Femur (tissue), 1 donor: ENCODE data around the gene TEX14.
A peak's percentile ranks its signal among the peaks of the same experiment; 100 is the strongest.

Experiments
- DNase-seq: peaks from one replicate; pipeline ENCODE4 v3.0.0-alpha.2; 2017

TEX14 gene

GRCh38 chr17:58641887-58642311, 49.9 kb downstream of the TEX14 start:
- no peak for DNase-seq

- DNase-seq = no peak
These were observed 51.6 kb downstream of the TEX14 start for GRCh38 chr17:58640202-58640601.

- no peak for DNase-seq
These were observed 52.2 kb downstream of the TEX14 start for GRCh38 chr17:58639681-58640080.

DNA sequence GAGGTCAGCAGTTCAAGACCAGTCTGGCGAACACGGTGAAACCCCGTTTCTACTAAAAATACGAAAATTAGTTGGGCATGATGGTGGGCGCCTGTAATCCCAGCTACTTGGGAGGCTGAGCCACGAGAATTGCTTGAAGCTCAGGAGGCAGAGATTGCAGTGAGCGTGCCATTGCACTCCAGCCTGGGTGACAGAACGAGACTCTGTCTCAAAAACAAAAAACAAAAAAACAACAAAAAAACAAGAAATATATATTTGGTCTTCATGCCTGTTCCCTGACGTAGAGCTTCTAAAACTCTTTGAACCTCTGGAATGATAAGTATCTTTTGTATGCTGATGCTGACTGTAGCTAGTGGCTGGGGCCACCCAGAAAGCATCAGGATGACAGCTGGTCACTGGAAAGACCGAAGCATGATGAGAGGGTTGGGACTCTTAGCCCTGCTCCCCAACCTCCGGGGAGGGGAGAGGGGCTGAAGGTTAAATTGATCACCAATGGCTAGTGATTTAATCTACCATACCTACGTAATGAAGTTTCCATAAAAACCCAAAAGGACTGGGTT, 54.8 kb downstream of the TEX14 start:
- no peak for DNase-seq

DNA sequence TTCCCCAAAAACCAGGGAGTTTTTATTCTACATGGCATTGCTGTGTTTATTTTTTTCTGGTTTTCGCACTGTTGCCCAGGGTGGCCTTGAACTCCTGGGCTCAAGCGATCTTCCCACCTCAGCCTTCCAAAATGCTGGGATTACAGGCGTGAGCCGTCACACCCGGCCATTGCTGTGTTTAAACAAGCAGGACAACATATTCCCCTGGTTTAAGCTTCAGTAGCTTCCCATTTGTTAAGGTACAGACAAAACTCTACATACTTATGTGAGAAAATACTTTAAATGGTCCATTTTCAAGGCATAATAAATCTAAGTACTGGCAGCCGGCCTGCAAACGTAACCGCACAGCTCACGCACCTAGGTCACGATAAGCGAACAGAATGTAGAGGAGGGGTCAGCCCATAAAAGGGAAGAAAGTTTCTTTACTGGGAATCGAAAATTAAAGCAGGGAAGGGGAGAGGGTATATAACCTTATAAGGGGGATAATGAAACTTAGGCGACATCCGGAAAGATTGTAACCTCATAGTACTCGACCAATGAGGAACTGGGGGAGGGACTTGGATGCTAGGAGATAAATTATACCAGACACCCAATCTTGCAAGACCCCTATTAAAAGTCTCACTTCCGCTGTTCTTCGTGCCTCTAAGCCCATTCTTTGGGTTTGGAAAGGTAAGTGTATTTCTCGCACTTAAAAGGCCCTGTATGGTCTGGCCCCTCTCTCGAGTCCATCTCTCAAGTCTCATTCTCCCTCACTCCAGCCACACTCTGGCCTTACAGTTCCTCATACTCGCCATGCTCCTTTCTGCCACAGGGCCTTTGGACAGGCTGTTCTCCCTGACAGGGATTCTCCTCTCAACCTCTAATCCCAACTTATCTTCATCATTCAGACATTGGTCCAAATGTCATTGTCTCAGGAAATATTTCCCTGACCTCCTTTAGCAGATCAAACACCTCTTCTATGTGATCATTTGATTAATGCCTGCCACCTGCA, 59.2 kb downstream of the TEX14 start:
- DNase-seq = no peak

DNA sequence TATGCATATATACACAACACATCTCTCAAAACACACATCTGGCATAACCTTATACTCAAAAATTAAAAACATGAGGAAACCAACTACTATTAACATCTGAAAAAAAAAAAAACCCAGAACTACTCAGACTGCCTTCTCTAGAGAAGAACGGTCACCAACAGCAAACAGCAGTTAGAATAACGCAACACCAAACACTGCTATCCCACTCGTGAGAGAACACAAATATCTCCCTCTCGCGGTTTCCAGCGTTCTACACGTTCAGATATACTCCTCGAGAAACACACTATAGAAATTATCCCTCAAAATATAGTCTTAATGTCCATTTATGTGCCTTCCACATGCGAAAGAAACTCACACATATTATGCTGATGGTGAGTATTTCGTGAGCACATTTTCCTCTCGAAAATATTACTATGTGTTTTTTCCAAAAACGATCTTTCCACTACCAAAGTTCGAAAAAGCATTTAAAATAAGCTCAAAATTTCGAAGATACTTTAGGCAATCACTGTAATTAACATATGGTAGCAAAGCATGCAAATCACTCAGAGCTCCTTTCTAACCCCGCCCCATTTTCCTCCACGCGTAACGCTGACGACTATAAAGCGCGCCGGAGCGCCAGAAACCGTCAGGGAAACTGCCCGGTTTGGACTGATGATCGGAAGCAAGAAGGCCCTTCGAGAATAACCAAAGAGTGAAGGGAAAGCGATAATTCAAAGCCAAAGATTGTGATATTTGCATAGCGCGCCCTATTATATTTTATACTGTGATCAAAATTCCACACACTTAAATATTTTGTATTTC, 60.1 kb downstream of the TEX14 start:
- DNase-seq = peak; percentile 98

GRCh38 chr17:58630883-58631522, 60.8 kb downstream of the TEX14 start:
- peak; percentile 71 for DNase-seq

DNA sequence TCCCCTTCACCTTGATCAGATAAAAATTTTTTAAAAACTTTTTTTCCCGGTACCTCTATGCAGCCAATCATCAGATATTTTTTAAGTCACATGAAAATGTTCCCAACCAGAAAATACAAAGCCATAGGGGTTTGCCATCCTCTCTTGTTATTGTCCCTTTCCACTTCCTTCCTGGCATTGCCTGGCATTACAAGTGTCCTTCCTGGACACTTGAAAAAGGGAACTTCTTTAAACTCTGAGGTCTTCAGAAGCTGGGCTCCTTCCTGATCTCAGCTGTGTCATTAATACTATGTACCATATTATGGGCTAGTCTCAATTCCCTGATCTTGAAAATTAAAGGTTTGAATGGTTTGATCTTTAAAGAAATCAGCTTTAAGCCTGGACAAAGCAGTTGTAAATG, 64.9 kb downstream of the TEX14 start:
- DNase-seq = no peak

DNA sequence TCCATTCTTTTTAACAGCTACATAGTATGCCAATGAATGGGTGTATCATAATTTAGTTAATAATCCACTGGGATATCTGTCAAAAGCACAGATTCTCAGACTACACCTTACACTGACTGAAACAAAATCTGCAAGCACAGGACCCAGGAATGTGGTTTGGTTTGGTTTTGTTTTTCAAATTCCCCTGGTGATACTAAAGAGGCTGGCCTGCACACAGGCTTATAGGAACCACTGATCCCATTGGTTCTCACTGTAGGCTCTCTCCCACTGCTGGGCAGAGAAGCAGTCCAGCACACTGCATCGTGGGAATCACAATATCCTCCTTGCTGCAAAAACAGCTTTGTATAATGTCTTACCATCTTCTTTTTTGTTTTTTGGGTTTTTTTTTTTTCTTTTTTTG, 67.1 kb downstream of the TEX14 start:
- no peak for DNase-seq

- DNase-seq = no peak
These were observed 70.7 kb downstream of the TEX14 start for GRCh38 chr17:58621174-58621573.

GRCh38 chr17:58618336-58618735, 73.5 kb downstream of the TEX14 start:
- DNase-seq = no peak

- no peak for DNase-seq
These were observed 74.3 kb downstream of the TEX14 start for GRCh38 chr17:58617563-58617962.

- DNase-seq = no peak
These were observed 75.8 kb downstream of the TEX14 start for GRCh38 chr17:58615768-58616659.

DNA sequence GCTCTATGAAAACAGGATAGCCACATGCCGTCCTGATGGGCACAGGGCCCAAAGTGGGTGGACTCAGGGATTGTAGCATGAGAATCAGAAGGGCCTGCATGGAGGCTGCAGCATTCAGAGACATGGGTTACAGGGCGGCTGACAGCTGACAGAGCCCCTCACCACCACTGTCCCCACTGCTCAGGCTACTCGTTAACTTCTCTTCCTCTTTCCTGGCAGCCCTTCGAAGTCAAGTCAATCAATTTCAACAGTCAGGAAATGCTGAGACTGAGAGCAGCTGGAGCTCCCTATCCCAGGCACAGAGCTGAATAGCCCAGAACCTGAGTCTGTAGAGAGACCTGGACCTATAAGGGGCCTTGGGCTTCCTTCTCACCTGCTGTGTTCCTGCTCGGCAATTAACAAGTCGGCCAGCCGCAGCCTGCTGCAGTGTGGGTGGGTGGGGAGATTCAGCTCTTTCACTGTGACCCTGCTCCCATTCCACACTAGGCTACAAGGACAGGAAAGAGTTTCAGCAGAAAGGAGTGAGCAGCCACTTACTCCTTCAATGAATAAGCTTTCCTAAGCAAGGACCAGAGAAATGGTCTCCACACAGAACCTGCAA, 76.9 kb downstream of the TEX14 start:
- DNase-seq = no peak

DNA sequence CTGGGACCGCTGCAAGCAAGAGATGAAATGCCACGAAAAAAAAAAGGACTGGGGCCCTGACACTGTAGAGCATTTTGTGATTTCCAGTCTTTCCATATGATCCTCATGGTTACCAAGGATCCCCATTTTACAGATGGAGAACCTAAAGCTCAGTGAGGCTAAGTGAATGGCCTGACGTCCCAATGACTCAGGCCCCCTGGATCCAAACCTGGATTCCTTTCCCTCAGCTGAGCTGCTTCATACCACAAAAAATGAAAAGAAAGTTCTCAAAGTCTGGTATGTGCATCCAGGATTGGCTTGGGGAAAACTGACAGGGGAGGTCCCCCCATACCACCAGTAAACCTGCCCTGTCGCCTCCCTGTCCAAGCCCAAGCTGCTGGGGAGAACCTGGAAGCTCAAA, 80.5 kb downstream of the TEX14 start:
- DNase-seq = no peak

- no peak for DNase-seq
These were observed 84.9 kb downstream of the TEX14 start for GRCh38 chr17:58606934-58607333.

GRCh38 chr17:58605986-58606385, 85.9 kb downstream of the TEX14 start:
- DNase-seq = no peak

GRCh38 chr17:58605470-58605869, 86.4 kb downstream of the TEX14 start:
- DNase-seq = no peak

GRCh38 chr17:58601976-58602375, 89.9 kb downstream of the TEX14 start:
- DNase-seq = no peak

GRCh38 chr17:58597371-58597770, 94.5 kb downstream of the TEX14 start:
- DNase-seq = no peak

GRCh38 chr17:58595194-58595792, 96.6 kb downstream of the TEX14 start:
- no peak for DNase-seq
